ENCODE measurements around the gene VIPR1. TPM values are rescaled to one million over a fixed set of nuclear protein-coding genes. Genes with fewer than 3 reads are reported as not detected.

VIPR1 gene
- total and polyA plus RNA-seq, 4 donors = 2.3 to 41.8 (median 14.6) TPM

DNA sequence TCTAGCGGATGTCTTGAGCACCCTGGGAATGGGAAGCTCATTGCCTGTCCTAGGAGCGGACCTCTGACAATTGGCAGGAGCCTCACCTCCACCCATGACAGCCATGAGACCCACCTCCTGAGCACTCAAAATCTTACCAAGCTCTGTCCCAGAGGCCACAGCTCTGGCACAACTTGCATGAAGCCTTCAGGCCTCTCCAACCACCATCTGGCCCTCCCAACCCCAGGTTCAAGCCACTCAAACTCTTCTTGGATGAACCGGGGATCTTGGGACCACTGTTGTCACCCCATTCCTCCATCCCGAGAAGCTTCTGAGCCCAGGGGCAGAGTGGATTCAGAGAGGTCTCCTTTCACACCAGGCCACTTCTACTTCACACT is 1.5 kb downstream of the VIPR1 start:
- TF ChIP-seq, protein P1, sequence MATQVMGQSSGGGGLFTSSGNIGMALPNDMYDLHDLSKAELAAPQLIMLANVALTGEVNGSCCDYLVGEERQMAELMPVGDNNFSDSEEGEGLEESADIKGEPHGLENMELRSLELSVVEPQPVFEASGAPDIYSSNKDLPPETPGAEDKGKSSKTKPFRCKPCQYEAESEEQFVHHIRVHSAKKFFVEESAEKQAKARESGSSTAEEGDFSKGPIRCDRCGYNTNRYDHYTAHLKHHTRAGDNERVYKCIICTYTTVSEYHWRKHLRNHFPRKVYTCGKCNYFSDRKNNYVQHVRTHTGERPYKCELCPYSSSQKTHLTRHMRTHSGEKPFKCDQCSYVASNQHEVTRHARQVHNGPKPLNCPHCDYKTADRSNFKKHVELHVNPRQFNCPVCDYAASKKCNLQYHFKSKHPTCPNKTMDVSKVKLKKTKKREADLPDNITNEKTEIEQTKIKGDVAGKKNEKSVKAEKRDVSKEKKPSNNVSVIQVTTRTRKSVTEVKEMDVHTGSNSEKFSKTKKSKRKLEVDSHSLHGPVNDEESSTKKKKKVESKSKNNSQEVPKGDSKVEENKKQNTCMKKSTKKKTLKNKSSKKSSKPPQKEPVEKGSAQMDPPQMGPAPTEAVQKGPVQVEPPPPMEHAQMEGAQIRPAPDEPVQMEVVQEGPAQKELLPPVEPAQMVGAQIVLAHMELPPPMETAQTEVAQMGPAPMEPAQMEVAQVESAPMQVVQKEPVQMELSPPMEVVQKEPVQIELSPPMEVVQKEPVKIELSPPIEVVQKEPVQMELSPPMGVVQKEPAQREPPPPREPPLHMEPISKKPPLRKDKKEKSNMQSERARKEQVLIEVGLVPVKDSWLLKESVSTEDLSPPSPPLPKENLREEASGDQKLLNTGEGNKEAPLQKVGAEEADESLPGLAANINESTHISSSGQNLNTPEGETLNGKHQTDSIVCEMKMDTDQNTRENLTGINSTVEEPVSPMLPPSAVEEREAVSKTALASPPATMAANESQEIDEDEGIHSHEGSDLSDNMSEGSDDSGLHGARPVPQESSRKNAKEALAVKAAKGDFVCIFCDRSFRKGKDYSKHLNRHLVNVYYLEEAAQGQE (IDR thresholded peaks at IDR 0.05) = no peak
- TF ChIP-seq EGR1 (IDR thresholded peaks at IDR 0.05; ENCODE audit: low read depth in 2 of 2) = no peak
- TF ChIP-seq, protein P2, sequence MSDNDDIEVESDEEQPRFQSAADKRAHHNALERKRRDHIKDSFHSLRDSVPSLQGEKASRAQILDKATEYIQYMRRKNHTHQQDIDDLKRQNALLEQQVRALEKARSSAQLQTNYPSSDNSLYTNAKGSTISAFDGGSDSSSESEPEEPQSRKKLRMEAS (IDR thresholded peaks at IDR 0.05) = no peak
- Histone ChIP-seq H3K27me3 (ENCODE audit: control insufficient read depth in 4 of 4, insufficient read depth in 4 of 4, low read length in 3 of 4) (peaks cover 0 to 1% (median 0%) of the 10 kb centered on the region in 4 donors), H3K4me1 (ENCODE audit: control insufficient read depth in 4 of 4, insufficient read depth in 4 of 4, low read length in 3 of 4) (peaks cover 2 to 21% (median 12%) of the 10 kb centered on the region in 4 donors), H3K36me3 (ENCODE audit: control insufficient read depth in 4 of 4, insufficient read depth in 3 of 4, low read depth in 1 of 4, low read length in 3 of 4) (no peaks in the 10 kb centered on the region), H3K4me3 (ENCODE audit: low read depth in 1 of 3, low read length in 3 of 3) (no peak overlapping the region), H3K27ac (ENCODE audit: low read depth in 1 of 2, low read length in 2 of 2) (no peak overlapping the region), H3K9me3 (ENCODE audit: control insufficient read depth in 4 of 4, low read length in 3 of 4) (no peaks in the 10 kb centered on the region), H3K9ac (ENCODE audit: low read depth in 1 of 2, low read length in 2 of 2) (no peak overlapping the region)
- 92% methylated on average over 4 of the region's 4 CpGs for WGBS
- no peak for DNase-seq (ENCODE audit: low spot score)

DNA sequence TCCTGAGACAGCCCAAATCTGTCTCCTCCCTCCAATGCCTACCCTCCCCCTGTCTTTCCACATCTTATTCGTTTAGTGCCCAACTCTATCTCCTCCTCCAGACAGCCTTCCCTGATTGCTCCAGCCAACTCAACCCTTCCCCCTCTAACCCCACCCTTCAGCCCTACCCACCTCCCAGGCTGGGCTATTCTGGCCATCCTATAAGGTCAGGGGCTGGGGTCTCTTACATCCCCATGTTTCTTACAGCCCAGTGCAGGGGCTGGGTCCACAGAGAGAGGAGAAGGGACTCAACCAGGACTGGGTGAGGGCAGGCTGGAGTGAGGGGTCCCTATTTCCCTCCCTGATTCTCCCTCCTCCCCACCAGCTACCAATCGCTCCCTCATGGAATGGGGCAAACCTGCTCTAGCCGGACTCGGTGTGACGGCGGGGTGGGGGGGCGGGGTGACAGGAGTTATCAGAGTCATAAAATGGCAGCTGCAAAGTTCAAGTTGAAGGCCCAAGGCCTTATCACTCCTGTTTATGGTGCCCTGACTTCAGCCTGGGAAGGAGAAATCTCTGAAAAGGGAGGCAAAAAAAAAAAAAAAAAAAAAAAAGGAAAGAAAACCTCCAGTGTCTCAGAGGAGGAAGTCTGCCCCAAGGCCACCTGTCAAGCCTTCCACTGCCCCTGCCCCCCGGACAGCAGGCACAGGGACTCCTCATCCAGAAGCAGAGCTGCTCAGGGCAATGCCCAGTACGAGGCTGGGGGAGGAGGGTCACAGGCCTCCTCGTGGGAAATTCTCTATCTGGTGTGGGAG is 2.1 kb downstream of the VIPR1 start:
- Histone ChIP-seq H3K9ac (ENCODE audit: low read depth in 1 of 2, low read length in 2 of 2) (no peak overlapping the region), H3K27ac (ENCODE audit: low read depth in 1 of 2, low read length in 2 of 2) (peak overlapping the region; percentile 5 to 29), H3K36me3 (ENCODE audit: control insufficient read depth in 4 of 4, insufficient read depth in 3 of 4, low read depth in 1 of 4, low read length in 3 of 4) (no peaks in the 10 kb centered on the region), H3K9me3 (ENCODE audit: control insufficient read depth in 4 of 4, low read length in 3 of 4) (no peaks in the 10 kb centered on the region), H3K4me3 (ENCODE audit: low read depth in 1 of 3, low read length in 3 of 3) (no peak overlapping the region), H3K27me3 (ENCODE audit: control insufficient read depth in 4 of 4, insufficient read depth in 4 of 4, low read length in 3 of 4) (no peaks in the 10 kb centered on the region), H3K4me1 (ENCODE audit: control insufficient read depth in 4 of 4, insufficient read depth in 4 of 4, low read length in 3 of 4) (peaks cover 2 to 21% (median 12%) of the 10 kb centered on the region in 4 donors)
- TF ChIP-seq, protein P3, sequence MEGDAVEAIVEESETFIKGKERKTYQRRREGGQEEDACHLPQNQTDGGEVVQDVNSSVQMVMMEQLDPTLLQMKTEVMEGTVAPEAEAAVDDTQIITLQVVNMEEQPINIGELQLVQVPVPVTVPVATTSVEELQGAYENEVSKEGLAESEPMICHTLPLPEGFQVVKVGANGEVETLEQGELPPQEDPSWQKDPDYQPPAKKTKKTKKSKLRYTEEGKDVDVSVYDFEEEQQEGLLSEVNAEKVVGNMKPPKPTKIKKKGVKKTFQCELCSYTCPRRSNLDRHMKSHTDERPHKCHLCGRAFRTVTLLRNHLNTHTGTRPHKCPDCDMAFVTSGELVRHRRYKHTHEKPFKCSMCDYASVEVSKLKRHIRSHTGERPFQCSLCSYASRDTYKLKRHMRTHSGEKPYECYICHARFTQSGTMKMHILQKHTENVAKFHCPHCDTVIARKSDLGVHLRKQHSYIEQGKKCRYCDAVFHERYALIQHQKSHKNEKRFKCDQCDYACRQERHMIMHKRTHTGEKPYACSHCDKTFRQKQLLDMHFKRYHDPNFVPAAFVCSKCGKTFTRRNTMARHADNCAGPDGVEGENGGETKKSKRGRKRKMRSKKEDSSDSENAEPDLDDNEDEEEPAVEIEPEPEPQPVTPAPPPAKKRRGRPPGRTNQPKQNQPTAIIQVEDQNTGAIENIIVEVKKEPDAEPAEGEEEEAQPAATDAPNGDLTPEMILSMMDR (IDR thresholded peaks at IDR 0.05; ENCODE audit: low read depth, low read length, missing input control) = no peak
- TF ChIP-seq FOXA2 (IDR thresholded peaks at IDR 0.05) = no peak
- TF ChIP-seq HNF4G (IDR thresholded peaks at IDR 0.05) = no peak
- no peak for TF ChIP-seq SP1 (IDR thresholded peaks at IDR 0.05)
- no peak for TF ChIP-seq JUND (IDR thresholded peaks at IDR 0.05)
- TF ChIP-seq RAD21 (IDR thresholded peaks at IDR 0.05) = no peak
- TF ChIP-seq, protein P2 (IDR thresholded peaks at IDR 0.05) = no peak
- no peak for TF ChIP-seq FOXA1 (IDR thresholded peaks at IDR 0.05)
- TF ChIP-seq TAF1 (conservative IDR thresholded peaks at IDR 0.05) = no peak
- TF ChIP-seq, protein P4, sequence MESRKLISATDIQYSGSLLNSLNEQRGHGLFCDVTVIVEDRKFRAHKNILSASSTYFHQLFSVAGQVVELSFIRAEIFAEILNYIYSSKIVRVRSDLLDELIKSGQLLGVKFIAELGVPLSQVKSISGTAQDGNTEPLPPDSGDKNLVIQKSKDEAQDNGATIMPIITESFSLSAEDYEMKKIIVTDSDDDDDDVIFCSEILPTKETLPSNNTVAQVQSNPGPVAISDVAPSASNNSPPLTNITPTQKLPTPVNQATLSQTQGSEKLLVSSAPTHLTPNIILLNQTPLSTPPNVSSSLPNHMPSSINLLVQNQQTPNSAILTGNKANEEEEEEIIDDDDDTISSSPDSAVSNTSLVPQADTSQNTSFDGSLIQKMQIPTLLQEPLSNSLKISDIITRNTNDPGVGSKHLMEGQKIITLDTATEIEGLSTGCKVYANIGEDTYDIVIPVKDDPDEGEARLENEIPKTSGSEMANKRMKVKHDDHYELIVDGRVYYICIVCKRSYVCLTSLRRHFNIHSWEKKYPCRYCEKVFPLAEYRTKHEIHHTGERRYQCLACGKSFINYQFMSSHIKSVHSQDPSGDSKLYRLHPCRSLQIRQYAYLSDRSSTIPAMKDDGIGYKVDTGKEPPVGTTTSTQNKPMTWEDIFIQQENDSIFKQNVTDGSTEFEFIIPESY (IDR thresholded peaks at IDR 0.05) = no peak
- TF ChIP-seq, protein P1 (IDR thresholded peaks at IDR 0.05) = no peak
- TF ChIP-seq, protein P5, sequence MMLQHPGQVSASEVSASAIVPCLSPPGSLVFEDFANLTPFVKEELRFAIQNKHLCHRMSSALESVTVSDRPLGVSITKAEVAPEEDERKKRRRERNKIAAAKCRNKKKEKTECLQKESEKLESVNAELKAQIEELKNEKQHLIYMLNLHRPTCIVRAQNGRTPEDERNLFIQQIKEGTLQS (IDR thresholded peaks at IDR 0.05) = no peak
- 78% methylated on average over 10 of the region's 10 CpGs for WGBS
- DNase-seq (ENCODE audit: low spot score) = peak; percentile 30
